Thoracic aorta (tissue), 2 donors: ENCODE measurements around the gene CDR2L. TPM values are rescaled to one million over a fixed set of nuclear protein-coding genes. Genes with fewer than 3 reads are reported as not detected.

Source experiments
- ATAC-seq: fragments of 150-250 bp; one replicate; pipeline ENCODE4 v1.8.0; 2017; ENCODE audit warnings: low read depth; ENCODE audit not compliant: insufficient number of reproducible peaks, low FRiP score
- DNase-seq: peaks from one replicate; pipeline ENCODE4 v3.0.0-alpha.2; 2020; ENCODE audit warnings: low spot score
- H3K27ac ChIP-seq, 2 donors: fragments of 200-600 bp; sonication (generic); 1 replicate in 1 of 2; 2 replicates in 1 of 2; pipeline ENCODE4 v1.5.1; 2016; ENCODE audit warnings: mild to moderate bottlenecking in 2 of 2, moderate library complexity in 2 of 2
- H3K27me3 ChIP-seq: fragments of 200-600 bp; sonication (generic); replicated peaks from 2 replicates; pipeline ENCODE4 v1.6.0; 2016; ENCODE audit warnings: mild to moderate bottlenecking; ENCODE audit not compliant: insufficient read depth
- H3K36me3 ChIP-seq: fragments of 200-600 bp; sonication (generic); one replicate; pipeline ENCODE4 v1.5.1; 2016
- H3K4me1 ChIP-seq, 2 donors: fragments of 200-600 bp; sonication (generic); 1 replicate in 1 of 2; 2 replicates in 1 of 2; pipeline versions ENCODE4 v1.5.1 to v1.6.0; 2016; ENCODE audit warnings: low read depth in 2 of 2, mild to moderate bottlenecking in 1 of 2; ENCODE audit not compliant: control insufficient read depth in 1 of 2
- H3K4me3 ChIP-seq: fragments of 200-600 bp; sonication (generic); 2 replicates; pipeline ENCODE4 v1.5.1; 2016; ENCODE audit warnings: mild to moderate bottlenecking
- H3K9me3 ChIP-seq: fragments of 200-600 bp; sonication (generic); 2 replicates; pipeline ENCODE4 v1.5.1; 2016
- total RNA-seq, 2 donors: library from RNA; depleted of rRNA; stranded (reverse); fragments of >200 nt; gene quantifications; one replicate each; pipeline versions ENCODE4 v1.1.0 to v1.2.3, GENCODE V29; 2016
- TF ChIP-seq, protein P1 (sequence below): fragments of 200-600 bp; sonication (generic); IDR thresholded peaks from one replicate; pipeline ENCODE4 v1.5.1; 2019; ENCODE audit warnings: antibody characterized with exemption

The CDR2L gene
- 10 to 100 TPM; 26.4 to 29.8 TPM for total RNA-seq

DNA sequence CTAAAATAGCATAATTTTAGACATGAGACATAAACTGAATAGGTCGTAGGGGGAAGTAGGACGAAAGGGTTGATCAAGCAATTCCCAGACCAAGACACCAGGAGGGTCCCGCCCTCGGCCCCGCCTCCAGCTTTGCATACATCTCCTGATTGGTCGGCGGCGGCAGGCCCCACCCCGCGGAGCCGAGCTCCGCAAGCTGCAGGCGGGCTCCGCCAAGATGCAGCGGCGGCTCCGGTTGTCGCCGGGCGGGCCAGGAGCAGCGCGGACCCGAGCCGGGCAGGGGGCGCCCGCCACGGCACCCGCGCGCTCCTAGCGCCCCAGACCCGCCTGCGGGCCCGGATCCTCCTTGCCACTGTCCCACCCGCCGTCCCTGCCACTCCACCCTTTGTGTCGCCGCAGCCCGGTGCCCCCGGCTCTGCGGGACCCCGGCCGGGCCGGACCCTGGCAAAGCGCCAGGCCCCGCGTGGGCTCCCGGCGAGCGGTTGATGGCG lies at the start of gene CDR2L:
TSS of gene CDR2L (plus strand) at position 215 of the 491 bp plus-strand sequence. CDS start 412 bp downstream, outside the sequence.
- Histone ChIP-seq H3K9me3 (no peaks in the 10 kb centered on the region), H3K4me3 (peak within 1 kb of the TSS; percentile 86), H3K36me3 (no peaks in the 10 kb centered on the region)

DNA sequence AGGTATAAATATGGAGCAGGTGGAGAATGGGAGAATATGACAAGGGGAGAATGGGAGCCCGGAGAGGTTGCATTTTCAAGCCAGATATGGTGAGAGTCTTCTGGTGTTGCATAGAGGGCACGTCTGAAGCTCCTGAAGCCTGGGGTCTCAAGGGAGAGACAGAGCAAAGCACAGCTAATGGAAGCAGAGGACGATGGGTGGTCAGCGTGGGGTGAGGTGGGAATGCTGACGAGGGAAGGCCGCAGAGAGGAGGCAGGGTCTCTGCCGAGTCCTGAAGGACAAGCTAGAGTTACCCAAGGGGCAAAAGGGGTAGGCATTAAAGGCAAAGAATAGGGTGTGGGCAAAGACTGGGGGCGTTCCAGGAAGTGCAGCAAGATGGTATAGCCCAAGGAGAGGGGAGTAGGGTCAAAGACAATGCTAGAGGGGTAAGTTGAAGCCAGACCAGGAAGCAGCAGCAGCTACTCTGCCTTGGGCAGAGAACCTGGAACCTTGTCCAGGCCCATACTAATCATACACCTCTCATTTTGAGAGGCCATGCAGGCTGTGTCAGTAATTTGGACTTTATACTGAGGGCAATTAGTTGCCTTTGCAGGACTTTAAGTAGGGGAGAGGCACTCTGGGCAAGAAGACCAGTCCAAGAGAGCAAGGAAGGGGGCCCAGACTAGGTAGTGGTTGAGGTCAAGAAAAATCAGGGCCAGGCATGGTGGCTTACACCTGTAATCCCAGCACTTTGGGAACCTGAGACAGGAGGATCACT lies 49.1 kb upstream of the CDR2L start:
- H3K4me1 ChIP-seq, result peaks cover 0 to 12% of the 10 kb centered on the region in 2 donors
- H3K27me3 ChIP-seq, result no peaks in the 10 kb centered on the region
- H3K36me3 ChIP-seq, result no peaks in the 10 kb centered on the region
- DNase-seq (no peak), ATAC-seq (no peak)
- no peak overlapping the region for H3K4me3 ChIP-seq
- no peak overlapping the region for H3K27ac ChIP-seq
- no peaks in the 10 kb centered on the region for H3K9me3 ChIP-seq
- TF ChIP-seq, protein P1, sequence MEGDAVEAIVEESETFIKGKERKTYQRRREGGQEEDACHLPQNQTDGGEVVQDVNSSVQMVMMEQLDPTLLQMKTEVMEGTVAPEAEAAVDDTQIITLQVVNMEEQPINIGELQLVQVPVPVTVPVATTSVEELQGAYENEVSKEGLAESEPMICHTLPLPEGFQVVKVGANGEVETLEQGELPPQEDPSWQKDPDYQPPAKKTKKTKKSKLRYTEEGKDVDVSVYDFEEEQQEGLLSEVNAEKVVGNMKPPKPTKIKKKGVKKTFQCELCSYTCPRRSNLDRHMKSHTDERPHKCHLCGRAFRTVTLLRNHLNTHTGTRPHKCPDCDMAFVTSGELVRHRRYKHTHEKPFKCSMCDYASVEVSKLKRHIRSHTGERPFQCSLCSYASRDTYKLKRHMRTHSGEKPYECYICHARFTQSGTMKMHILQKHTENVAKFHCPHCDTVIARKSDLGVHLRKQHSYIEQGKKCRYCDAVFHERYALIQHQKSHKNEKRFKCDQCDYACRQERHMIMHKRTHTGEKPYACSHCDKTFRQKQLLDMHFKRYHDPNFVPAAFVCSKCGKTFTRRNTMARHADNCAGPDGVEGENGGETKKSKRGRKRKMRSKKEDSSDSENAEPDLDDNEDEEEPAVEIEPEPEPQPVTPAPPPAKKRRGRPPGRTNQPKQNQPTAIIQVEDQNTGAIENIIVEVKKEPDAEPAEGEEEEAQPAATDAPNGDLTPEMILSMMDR, result no peak

More for the DNA sequence above, at the start of gene CDR2L:
- peak; percentile 90 for DNase-seq
- TF ChIP-seq, protein P1, result no peak
- no peaks in the 10 kb centered on the region for H3K27me3 ChIP-seq
- H3K4me1 ChIP-seq, result peaks cover 2 to 22% of the 10 kb centered on the region in 2 donors
- peak; percentile 87 for ATAC-seq
- H3K27ac ChIP-seq, result peak within 1 kb of the TSS; percentile 91 to 98

DNA sequence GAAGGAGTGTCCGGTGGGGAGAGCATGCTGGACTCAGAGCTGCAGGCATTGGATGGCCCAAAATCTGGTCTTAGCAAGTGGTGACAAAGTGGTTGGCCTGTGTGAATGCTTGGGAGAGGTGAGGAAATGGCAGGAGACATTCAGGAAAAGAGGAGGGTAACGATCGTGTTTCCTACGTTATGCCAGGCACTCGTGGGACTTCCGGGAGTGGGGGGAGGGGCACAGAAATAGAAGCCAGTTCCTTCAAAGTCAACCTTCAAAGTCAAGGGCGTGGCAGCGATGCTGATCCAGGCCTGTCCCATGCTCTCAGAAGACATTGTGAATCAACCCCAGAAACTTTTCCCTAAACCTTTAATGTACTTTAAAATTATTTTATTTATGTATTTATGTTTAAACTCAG lies 47.9 kb upstream of the CDR2L start:
- Histone ChIP-seq H3K36me3 (no peaks in the 10 kb centered on the region), H3K27ac (no peak overlapping the region), H3K4me3 (no peak overlapping the region), H3K4me1 (peaks cover 0 to 12% of the 10 kb centered on the region in 2 donors), H3K9me3 (no peaks in the 10 kb centered on the region), H3K27me3 (no peaks in the 10 kb centered on the region)
- TF ChIP-seq, protein P1, result no peak
- DNase-seq, result no peak
- no peak for ATAC-seq

DNA sequence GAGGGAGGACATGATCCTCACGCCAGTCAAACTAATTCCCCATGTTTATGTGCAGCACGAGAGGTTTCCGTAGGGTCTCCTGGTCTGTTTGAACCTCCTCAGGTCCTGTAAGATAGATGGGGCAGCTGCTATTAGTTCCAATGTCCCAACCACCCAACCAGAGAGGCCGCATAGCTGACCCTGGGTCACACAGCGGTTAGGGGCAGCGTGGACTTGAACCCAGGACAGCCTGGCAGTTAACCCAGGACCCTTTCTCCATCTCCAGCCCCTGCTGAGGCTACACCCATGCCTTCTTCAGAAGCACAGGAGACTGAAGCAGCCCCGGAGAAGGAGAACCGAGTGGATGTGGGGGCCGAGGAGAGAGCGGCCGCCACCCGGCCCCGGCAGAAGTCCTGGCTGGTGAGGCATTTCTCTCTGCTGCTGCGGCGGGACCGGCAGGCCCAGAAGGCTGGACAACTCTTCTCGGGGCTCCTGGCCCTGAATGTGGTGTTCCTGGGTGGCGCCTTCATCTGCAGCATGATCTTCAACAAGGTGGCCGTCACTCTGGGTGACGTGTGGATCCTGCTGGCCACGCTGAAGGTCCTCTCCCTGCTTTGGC lies 46.2 kb upstream of the CDR2L start:
- DNase-seq (no peak), ATAC-seq (no peak)
- H3K27me3 ChIP-seq, result no peaks in the 10 kb centered on the region
- H3K9me3 ChIP-seq, result no peaks in the 10 kb centered on the region
- no peak overlapping the region for H3K4me3 ChIP-seq
- TF ChIP-seq, protein P1, result no peak
- peaks cover 0 to 2% of the 10 kb centered on the region in 2 donors for H3K4me1 ChIP-seq
- no peak overlapping the region for H3K27ac ChIP-seq
- no peaks in the 10 kb centered on the region for H3K36me3 ChIP-seq

GRCh38 chr17:74943808-74944522 lies 43.5 kb upstream of the CDR2L start:
- no peaks in the 10 kb centered on the region for H3K27me3 ChIP-seq
- no peaks in the 10 kb centered on the region for H3K9me3 ChIP-seq
- no peaks in the 10 kb centered on the region for H3K4me1 ChIP-seq
- H3K36me3 ChIP-seq, result no peaks in the 10 kb centered on the region
- ATAC-seq (no peak), DNase-seq (no peak)
- H3K27ac ChIP-seq, result no peak overlapping the region
- no peak overlapping the region for H3K4me3 ChIP-seq
- TF ChIP-seq, protein P1, result no peak
